GM12865 (cell line): ENCODE data around the gene JARID2.
A peak's percentile ranks its signal among the peaks of the same experiment; 100 is the strongest.

Source experiments
- DNase-seq: peaks from one replicate; pipeline ENCODE4 v3.0.0; 2010; ENCODE audit warnings: low read depth
- H3K4me3 ChIP-seq: 2 replicates; pipeline ENCODE4 v1.5.1; 2011; ENCODE audit warnings: mild to moderate bottlenecking, low read depth, low read length, control low read depth
- CTCF ChIP-seq: IDR thresholded peaks from 2 replicates; pipeline ENCODE4 v1.5.1; 2011; ENCODE audit warnings: low read length, control low read depth, low read depth, inconsistent platforms; ENCODE audit not compliant: insufficient read depth; ENCODE audit errors: missing control alignments

JARID2 gene

DNA sequence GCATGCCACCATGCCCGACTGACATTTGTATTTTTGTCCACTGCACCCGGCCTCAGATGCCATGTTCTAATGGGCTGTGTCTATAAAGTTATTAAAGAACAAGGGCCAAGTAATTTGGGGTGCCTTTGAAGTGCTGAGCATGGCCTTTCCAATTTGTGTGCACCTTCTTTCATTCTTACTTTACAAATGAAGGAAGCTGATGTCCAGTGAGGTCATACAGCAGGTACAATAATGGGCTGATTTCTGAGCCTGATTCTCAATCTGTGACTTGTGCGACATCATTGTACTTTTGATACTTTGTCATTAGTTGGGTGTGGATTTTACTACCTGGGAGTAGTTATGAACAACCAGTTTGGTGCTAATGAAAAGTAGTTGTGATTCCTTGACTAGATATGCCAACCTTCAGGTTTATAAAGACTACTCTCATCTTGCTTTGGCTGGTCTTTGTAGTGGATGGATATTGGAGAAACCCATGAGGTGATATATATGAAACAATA lies 94.3 kb downstream of the JARID2 start:
- no peak for TF ChIP-seq CTCF
- no peak overlapping the region for H3K4me3 ChIP-seq
- no peak for DNase-seq

DNA sequence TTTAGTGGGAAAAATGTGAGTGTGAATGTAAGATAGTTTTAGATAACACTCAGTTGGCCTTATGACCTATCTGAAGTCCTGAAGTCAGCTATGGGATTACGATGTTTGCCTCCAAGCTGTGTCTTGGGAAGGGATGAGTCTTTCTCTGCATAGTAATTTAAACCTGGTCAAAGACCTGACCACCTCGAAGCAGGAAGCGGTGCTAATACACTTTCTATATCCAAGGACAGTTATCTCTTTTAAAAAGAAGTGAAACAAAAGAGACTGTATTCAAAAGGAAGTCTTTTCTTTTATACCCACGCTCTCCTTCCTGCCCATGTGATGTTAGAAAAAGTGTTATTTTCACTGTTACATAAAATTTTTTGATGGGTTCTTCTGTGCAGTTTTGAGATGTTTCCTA lies 94.9 kb downstream of the JARID2 start:
- peak; percentile 45 for DNase-seq
- no peak overlapping the region for H3K4me3 ChIP-seq
- TF ChIP-seq CTCF: no peak

DNA sequence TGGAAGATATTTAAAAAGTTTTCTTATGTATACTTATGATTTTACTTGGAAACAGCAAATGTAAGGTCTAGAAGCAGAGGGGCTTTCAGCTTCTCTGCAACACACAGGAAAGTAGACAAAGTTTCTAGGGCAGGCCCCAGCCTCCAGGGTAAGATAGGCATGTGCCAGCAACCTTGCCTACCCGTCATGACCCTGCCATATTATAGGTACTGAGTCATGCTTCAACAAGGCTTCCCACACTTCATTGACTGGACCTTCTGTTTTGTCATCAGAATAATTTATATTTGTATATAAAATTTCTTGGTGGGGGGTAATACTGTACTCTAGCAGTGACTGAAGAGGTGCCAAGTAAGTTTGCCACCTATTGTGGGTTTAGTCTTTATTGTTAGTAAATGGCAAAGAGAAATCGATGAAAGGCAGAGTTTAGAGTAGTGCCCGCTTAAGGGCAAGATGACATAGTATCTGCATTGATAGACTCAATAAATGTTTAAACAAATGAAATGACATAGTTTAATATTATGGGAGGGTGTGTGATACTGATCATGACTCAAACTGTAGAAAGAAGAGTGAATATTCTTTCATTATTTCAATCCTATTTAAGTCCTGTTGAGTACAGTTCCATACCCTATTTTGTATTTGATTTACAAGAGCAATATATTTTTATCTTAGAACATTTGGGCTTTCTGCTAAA lies 95.6 kb downstream of the JARID2 start:
- no peak for DNase-seq
- TF ChIP-seq CTCF: no peak
- H3K4me3 ChIP-seq: no peak overlapping the region

DNA sequence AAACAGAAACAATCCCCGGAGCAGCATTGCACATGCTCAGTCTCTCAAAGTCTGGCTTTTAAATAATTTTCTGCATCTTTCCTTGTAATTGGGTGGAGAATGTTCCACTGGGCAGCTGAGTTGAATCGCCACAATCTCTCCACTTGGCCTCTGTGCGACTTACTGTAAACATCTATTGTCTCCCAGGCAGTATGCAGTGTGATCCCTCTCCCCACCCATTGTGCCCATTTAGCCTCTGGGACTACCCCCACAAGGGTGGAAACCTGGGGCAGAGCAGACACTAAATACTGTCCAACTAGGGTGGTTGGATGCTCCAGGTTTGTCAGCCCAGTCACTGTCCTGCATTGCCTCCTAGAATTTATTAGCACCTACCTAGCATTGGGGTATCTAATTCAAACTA lies 96.2 kb downstream of the JARID2 start:
- no peak overlapping the region for H3K4me3 ChIP-seq
- no peak for TF ChIP-seq CTCF
- no peak for DNase-seq

DNA sequence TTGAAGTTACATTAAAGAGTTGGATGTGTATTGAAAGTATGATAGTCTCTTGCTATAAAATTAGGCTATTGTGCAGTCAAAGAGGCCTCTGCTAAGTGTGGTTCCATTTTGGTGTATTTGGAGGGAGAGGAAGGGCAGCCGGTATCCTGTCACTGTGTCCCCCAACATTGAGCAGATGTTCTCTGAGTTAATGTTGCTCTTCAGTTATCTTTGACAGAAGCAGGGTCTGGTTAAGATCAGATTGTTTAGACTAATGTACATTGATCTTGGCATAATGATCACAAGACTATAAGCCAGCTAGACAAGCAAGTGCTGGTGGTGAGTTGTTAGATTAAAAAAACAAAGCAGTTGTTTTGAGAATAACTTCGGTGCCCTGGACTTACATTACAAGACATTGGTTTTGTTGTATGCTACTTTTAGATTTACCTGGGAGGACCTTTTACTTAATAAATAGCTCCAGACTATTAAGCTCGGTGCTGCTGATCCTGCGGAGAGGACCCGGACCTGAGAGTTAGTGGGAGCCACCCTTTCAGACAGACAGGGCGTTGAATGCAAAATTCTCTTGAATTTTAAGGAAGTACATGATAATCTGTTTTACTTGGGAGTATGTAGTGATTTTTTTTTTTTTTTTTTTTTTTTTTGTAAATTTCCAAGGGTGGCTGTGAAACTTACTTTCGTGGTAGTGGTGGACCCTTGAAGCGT lies 97.8 kb downstream of the JARID2 start:
- no peak for DNase-seq
- no peak for TF ChIP-seq CTCF
- H3K4me3 ChIP-seq: no peak overlapping the region

GRCh38 chr6:15344192-15344519 lies 98.3 kb downstream of the JARID2 start:
- no peak for TF ChIP-seq CTCF
- no peak overlapping the region for H3K4me3 ChIP-seq
- DNase-seq: no peak
